A549 treated with CpdA at 1 μM for 4 hours (cell line): ENCODE measurements around the gene DPH6. TPM values are rescaled to one million over a fixed set of nuclear protein-coding genes. Genes with fewer than 3 reads are reported as not detected.

Experiments
- total RNA-seq: library from RNA; stranded (reverse); fragments of 200-300 nt; extraction: Qiagen RNA extraction; gene quantifications from 5 replicates; pipeline ENCODE4 v1.2.3, GENCODE V29; 2022; ENCODE audit warnings: low read depth

DPH6 gene, protein sequence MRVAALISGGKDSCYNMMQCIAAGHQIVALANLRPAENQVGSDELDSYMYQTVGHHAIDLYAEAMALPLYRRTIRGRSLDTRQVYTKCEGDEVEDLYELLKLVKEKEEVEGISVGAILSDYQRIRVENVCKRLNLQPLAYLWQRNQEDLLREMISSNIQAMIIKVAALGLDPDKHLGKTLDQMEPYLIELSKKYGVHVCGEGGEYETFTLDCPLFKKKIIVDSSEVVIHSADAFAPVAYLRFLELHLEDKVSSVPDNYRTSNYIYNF
- total RNA-seq: 11.7 to 14.6 TPM (median 13.9 TPM) in 5 replicates

GRCh38 chr15:35545824-35546510 is at the start of gene DPH6:
TSS of gene DPH6 (minus strand) at chr15:35546165. CDS start at chr15:35546141, 24 bp downstream.

